A549 (cell line): ENCODE results near the gene PPP2R5E.

Experiments used
- CEBPB ChIP-seq, 2 experiments: fragments of >200 bp in 1 of 2; sonication (Bioruptor Twin) in 1 of 2; formaldehyde crosslinking in 1 of 2; IDR thresholded peaks; 2 replicates each; pipeline ENCODE4 v1.6.1; 2012 to 2016
- EP300 ChIP-seq, 2 experiments: fragments of >200 bp; sonication (Bioruptor Twin); formaldehyde crosslinking; IDR thresholded peaks; 2 replicates in 1 of 2; 3 replicates in 1 of 2; pipeline ENCODE4 v1.6.1; 2016 to 2017
- ESRRA ChIP-seq: fragments of 150-350 bp; IDR thresholded peaks from 2 replicates; pipeline ENCODE4 v1.6.1; 2014; ENCODE audit warnings: mild to moderate bottlenecking, low read length, borderline replicate concordance
- GATA3 ChIP-seq: IDR thresholded peaks from 2 replicates; pipeline ENCODE4 v1.6.1; 2012; ENCODE audit warnings: borderline replicate concordance
- JUNB ChIP-seq: fragments of >200 bp; sonication (Bioruptor Twin); formaldehyde crosslinking; IDR thresholded peaks from 2 replicates; pipeline ENCODE4 v1.6.1; 2016
- NR3C1 ChIP-seq: fragments of >200 bp; sonication (Bioruptor Twin); formaldehyde crosslinking; IDR thresholded peaks from 3 replicates; pipeline ENCODE4 v1.6.1; 2017
- POLR2A ChIP-seq: IDR thresholded peaks from 2 replicates; pipeline ENCODE4 v1.6.1; 2012; ENCODE audit warnings: mild to moderate bottlenecking, low read length
- POLR2AphosphoS2 ChIP-seq: conservative IDR thresholded peaks from 2 replicates; pipeline ENCODE4 v1.6.1; 2012; ENCODE audit warnings: low read length, improper control_type of control experiment, inconsistent platforms
- RAD21 ChIP-seq, 2 experiments: fragments of >200 bp in 1 of 2; sonication (Bioruptor Twin) in 1 of 2; formaldehyde crosslinking in 1 of 2; IDR thresholded peaks in 1 of 2; conservative IDR thresholded peaks in 1 of 2; 2 replicates in 1 of 2; 3 replicates in 1 of 2; pipeline ENCODE4 v1.6.1; 2012 to 2018; ENCODE audit warnings: inconsistent platforms in 1 of 2
- ZSCAN20 ChIP-seq: fragments of 250-450 bp; sonication (Bioruptor Pico); IDR thresholded peaks from 2 replicates; pipeline ENCODE4 v1.8.0; 2022; ENCODE audit warnings: mild to moderate bottlenecking, moderate library complexity
- TF ChIP-seq, protein P1 (sequence below): fragments of 200-600 bp; sonication (generic); IDR thresholded peaks from 2 replicates; pipeline ENCODE4 v1.6.1; 2016; ENCODE audit warnings: antibody characterized with exemption, mild to moderate bottlenecking, moderate library complexity
- TF ChIP-seq, protein P2 (sequence below): fragments of >200 bp; sonication (Bioruptor Twin); formaldehyde crosslinking; IDR thresholded peaks from 3 replicates; pipeline ENCODE4 v1.5.1; 2016
- TF ChIP-seq, protein P3 (sequence below): IDR thresholded peaks from 2 replicates; pipeline ENCODE4 v1.6.1; 2012; ENCODE audit warnings: low read depth, borderline replicate concordance
- TF ChIP-seq, protein P4 (sequence below): fragments of >200 bp; sonication (Bioruptor Twin); formaldehyde crosslinking; IDR thresholded peaks from 3 replicates; pipeline ENCODE4 v1.6.1; 2016

DNA sequence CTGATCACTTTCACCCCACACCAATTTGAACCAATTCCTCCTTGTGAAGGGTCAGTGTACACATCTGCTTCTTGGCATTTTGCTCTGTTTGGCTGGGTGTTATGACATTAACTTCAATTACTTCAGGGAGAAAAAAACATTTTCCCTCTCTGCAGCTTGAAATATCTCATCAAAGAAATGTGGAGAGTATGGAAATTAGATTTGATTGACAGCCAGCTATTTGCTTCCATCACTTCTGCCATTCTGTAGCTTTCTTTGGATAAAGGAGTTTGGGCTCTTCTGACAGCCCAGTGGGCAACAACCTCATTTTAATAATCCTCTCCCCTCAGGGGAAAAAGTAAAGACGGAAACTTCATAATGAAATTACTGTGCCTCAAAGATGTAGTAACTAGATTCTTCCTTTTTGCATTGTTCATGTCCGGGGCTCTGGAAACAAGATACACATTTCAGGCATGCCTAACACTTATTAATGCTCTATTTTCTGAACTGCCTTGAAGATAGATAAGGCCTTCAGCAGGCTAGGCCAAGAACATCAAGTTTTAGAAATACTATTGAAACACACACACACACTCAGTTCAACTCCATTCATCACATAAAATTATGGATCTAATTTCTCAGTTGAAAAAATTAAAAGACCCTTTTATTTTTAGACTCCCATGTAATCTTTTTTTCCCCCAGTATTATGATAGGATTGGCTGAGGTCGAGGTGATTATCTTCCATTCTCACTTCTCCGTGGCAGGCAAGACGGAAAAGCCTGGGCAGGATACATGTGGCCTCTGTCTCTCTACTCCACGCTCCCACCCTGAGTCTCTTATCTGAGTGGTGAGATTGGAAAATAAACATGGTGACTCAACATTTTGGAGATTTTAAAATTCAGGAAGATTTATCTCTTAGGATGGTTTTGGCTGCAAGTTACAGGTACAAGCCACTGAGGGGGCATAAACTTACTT is 214.1 kb downstream of the PPP2R5E start:
- no peak for TF ChIP-seq EP300 (IDR thresholded peaks at IDR 0.05)
- TF ChIP-seq, protein P1, sequence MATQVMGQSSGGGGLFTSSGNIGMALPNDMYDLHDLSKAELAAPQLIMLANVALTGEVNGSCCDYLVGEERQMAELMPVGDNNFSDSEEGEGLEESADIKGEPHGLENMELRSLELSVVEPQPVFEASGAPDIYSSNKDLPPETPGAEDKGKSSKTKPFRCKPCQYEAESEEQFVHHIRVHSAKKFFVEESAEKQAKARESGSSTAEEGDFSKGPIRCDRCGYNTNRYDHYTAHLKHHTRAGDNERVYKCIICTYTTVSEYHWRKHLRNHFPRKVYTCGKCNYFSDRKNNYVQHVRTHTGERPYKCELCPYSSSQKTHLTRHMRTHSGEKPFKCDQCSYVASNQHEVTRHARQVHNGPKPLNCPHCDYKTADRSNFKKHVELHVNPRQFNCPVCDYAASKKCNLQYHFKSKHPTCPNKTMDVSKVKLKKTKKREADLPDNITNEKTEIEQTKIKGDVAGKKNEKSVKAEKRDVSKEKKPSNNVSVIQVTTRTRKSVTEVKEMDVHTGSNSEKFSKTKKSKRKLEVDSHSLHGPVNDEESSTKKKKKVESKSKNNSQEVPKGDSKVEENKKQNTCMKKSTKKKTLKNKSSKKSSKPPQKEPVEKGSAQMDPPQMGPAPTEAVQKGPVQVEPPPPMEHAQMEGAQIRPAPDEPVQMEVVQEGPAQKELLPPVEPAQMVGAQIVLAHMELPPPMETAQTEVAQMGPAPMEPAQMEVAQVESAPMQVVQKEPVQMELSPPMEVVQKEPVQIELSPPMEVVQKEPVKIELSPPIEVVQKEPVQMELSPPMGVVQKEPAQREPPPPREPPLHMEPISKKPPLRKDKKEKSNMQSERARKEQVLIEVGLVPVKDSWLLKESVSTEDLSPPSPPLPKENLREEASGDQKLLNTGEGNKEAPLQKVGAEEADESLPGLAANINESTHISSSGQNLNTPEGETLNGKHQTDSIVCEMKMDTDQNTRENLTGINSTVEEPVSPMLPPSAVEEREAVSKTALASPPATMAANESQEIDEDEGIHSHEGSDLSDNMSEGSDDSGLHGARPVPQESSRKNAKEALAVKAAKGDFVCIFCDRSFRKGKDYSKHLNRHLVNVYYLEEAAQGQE = no peak
- TF ChIP-seq RAD21 (conservative IDR thresholded peaks at IDR 0.05 in 1 of 2, IDR thresholded peaks at IDR 0.05 in 1 of 2) = no peak
- no peak for TF ChIP-seq JUNB
- TF ChIP-seq ZSCAN20 (CRISPR knock-in tag) = no peak
- no peak for TF ChIP-seq CEBPB (IDR thresholded peaks at IDR 0.05)
- TF ChIP-seq ESRRA = no peak
- TF ChIP-seq NR3C1 = no peak
- TF ChIP-seq, protein P2, sequence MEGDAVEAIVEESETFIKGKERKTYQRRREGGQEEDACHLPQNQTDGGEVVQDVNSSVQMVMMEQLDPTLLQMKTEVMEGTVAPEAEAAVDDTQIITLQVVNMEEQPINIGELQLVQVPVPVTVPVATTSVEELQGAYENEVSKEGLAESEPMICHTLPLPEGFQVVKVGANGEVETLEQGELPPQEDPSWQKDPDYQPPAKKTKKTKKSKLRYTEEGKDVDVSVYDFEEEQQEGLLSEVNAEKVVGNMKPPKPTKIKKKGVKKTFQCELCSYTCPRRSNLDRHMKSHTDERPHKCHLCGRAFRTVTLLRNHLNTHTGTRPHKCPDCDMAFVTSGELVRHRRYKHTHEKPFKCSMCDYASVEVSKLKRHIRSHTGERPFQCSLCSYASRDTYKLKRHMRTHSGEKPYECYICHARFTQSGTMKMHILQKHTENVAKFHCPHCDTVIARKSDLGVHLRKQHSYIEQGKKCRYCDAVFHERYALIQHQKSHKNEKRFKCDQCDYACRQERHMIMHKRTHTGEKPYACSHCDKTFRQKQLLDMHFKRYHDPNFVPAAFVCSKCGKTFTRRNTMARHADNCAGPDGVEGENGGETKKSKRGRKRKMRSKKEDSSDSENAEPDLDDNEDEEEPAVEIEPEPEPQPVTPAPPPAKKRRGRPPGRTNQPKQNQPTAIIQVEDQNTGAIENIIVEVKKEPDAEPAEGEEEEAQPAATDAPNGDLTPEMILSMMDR = no peak
- TF ChIP-seq, protein P3, sequence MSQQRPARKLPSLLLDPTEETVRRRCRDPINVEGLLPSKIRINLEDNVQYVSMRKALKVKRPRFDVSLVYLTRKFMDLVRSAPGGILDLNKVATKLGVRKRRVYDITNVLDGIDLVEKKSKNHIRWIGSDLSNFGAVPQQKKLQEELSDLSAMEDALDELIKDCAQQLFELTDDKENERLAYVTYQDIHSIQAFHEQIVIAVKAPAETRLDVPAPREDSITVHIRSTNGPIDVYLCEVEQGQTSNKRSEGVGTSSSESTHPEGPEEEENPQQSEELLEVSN = no peak
- TF ChIP-seq POLR2AphosphoS2 = no peak
- TF ChIP-seq POLR2A = no peak
- TF ChIP-seq GATA3 = no peak
- TF ChIP-seq, protein P4, sequence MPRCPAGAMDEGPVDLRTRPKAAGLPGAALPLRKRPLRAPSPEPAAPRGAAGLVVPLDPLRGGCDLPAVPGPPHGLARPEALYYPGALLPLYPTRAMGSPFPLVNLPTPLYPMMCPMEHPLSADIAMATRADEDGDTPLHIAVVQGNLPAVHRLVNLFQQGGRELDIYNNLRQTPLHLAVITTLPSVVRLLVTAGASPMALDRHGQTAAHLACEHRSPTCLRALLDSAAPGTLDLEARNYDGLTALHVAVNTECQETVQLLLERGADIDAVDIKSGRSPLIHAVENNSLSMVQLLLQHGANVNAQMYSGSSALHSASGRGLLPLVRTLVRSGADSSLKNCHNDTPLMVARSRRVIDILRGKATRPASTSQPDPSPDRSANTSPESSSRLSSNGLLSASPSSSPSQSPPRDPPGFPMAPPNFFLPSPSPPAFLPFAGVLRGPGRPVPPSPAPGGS = no peak
